GM21723 (cell line): ENCODE data around the gene KRT4.

Experiments used
- ATAC-seq: cut with Tn5 transposase; IDR thresholded peaks from one replicate; pipeline ENCODE4 v1.9.1; 2021; ENCODE audit warnings: mild to moderate bottlenecking, moderate library complexity; ENCODE audit not compliant: unreplicated experiment

Gene KRT4

GRCh38 chr12:52794479-52795331, 19.2 kb downstream of the KRT4 start:
- ATAC-seq = no peak

GRCh38 chr12:52792185-52793029, 21.5 kb downstream of the KRT4 start:
- ATAC-seq = no peak

GRCh38 chr12:52791271-52792184, 22.4 kb downstream of the KRT4 start:
- ATAC-seq = no peak

- no peak for ATAC-seq
Measured at GRCh38 chr12:52790427-52791270, 23.3 kb downstream of the KRT4 start.

GRCh38 chr12:52789637-52790426, 24.1 kb downstream of the KRT4 start:
- no peak for ATAC-seq

- ATAC-seq = no peak
Measured at GRCh38 chr12:52788876-52789636, 24.9 kb downstream of the KRT4 start.

GRCh38 chr12:52788192-52788875, 25.6 kb downstream of the KRT4 start:
- no peak for ATAC-seq

- ATAC-seq = no peak
Measured at GRCh38 chr12:52787324-52788191, 26.4 kb downstream of the KRT4 start.

GRCh38 chr12:52784909-52785308, 29.0 kb downstream of the KRT4 start:
- ATAC-seq = no peak

GRCh38 chr12:52783563-52784316, 30.2 kb downstream of the KRT4 start:
- no peak for ATAC-seq

GRCh38 chr12:52782502-52782901, 31.4 kb downstream of the KRT4 start:
- no peak for ATAC-seq

- ATAC-seq = no peak
Measured at GRCh38 chr12:52781399-52782082, 32.4 kb downstream of the KRT4 start.

- ATAC-seq = no peak
Measured at GRCh38 chr12:52779914-52780313, 34.0 kb downstream of the KRT4 start.

- no peak for ATAC-seq
Measured at GRCh38 chr12:52778833-52779232, 35.1 kb downstream of the KRT4 start.

GRCh38 chr12:52777566-52777965, 36.4 kb downstream of the KRT4 start:
- ATAC-seq = no peak
